Activated CD4-positive, alpha-beta T cell treated with anti-CD3 and anti-CD28 coated beads, Interleukin-2, Interleukin-6, amounts not matched to agents 100 ng/mL and 50 ng/mL, durations not matched to agents 16 hours and 8 hours (primary cell): ENCODE data around the gene SERINC4.
"Not testable (repeated sequence)": the region's sequence is repeated elsewhere in the genome, so short reads cannot be mapped to it uniquely, and the experiment has no call there.

Experiments used
- DNase-seq: peaks from one replicate; pipeline ENCODE4 v3.0.0-alpha.2; 2020

SERINC4 gene

DNA sequence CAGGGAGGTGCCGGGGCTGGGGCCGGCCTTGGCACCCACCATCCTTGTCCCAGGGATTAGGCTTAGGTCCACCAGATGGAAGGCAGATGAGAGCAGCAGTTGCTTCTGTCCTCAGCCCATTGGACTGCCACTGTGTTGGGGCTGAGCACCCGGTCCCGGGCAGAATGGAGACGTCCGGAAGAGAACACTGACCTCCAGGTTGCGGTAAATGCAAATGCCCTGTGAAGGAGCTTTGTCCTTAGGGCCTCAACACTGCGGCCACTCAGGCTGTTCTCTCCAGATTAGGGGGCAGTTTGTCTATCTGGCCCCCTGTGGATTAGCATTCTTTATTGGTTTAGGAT is at the start of gene SERINC4:
SERINC4 (minus strand) TSS at position 276 of the 341 bp plus-strand sequence; CDS start at position 42, 234 bp downstream.
- DNase-seq, result no peak

DNA sequence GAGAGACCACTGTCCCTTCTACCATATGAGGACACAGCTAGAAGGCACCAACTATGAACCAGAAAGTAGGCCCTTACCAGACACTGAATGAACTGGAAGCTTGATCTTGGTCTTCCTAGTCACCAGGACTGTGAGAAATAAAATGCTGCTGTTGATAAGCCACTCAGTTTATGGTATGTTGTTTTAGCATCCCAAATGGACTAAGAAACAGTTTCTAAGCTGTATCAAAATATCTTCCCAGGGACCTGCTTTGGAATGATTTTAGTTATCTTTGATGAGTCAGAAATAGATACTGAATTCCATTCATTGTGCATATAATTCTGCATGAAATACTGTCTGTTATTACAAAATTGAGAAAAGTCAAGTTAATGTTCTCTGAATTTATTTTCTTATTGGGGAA is 45.4 kb upstream of the SERINC4 start:
- DNase-seq, result no peak

DNA sequence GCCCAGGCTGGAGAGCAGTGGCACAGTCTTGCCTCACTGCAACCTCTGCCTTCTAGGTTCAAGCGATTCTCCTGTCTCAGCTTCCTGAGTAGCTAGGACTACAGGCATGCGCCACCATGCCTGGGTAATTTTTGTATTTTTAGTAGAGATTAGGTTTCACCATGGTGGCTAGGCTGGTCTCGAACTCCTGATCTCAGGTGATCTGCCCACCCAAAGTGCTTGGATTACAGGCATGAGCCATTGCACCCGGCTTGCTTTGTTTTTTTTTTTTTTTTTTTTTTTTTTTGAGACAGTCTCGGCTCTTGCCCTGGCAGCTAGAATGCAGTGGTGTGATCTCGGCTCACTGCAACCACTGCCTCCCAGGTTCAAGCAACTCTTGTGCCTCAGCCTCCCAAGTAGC is 32.5 kb upstream of the SERINC4 start:
- not testable (repeated sequence) for DNase-seq

DNA sequence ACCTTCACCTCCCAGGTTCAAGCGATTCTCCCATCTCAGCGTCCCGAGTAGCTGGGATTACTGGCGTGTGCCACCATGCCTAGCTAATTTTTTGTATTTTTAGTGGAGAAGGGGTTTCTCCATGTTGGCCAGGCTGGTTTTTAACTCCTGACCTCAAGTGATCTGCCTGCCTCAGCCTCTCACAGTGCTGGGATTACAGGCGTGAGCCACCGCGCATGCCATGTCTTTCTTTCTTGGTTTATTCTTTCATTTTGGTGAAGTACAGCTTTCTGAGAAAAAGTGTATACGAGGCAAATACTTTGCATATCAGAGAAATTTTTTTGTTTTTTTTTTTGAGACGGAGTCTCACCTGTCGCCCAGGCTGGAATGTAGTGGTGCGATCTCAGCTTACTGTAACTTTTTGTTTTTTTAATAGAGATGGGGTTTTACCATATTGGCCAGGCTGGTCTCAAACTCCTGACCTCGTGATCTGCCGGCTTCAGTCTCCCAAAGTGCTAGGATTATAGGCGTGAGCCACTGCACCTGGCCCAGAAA is 31.6 kb upstream of the SERINC4 start:
- DNase-seq, result not testable (repeated sequence)

DNA sequence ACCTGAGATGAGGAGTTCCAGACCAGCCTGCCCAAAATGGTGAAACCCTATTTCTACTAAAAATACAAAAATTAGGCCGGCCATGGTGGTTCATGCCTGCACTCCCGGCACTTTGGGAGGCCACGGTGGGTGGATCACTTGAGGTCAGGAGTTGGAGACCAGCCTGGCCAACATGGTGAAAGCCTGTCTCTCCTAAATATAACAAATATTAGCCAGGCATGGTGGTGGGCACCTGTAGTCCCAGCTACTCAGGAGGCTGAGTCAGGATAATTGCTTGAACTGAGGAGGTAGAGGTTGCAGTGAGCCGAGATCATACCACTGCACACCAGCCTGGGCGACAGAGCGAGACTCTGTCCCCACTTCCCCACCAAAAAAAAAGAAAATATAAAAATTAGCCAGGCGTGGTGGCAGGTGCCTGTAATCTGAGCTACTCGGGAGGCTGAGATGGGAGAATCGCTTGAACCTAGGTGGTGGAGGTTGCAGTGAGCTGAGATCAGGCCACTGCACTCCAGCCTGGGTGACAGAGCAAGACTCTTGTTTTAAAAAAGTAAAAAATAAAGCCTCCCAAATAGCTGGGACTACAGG is 30.8 kb upstream of the SERINC4 start:
- not testable (repeated sequence) for DNase-seq

DNA sequence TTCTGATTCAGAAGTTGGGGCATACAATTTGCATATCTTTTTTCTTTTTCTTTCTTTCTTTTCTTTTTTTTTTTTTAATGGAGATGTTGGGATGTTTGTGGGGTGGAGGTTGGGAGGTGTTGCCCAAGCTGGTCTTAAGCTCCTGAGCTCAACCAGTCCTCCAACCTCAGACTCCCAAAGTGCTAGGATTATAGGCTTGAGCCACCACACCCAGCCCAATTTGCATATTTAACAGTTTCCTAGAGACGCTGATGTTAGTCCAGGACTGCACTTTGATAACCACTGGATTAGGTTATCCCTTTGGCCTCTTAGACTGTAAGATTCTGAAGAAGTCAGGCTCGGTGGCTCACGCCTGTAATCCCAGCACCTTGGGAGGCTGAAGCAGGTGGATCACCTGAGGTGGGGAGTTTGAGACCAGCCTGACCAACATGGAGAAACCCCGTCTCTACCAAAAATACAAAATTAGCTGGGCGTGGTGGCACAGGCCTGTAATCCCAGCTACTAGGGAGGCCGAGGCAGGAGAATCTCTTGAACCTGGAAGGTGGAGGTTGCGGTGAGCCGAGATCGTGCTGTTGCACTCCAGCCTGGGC is 30.0 kb upstream of the SERINC4 start:
- DNase-seq, result not testable (repeated sequence)

DNA sequence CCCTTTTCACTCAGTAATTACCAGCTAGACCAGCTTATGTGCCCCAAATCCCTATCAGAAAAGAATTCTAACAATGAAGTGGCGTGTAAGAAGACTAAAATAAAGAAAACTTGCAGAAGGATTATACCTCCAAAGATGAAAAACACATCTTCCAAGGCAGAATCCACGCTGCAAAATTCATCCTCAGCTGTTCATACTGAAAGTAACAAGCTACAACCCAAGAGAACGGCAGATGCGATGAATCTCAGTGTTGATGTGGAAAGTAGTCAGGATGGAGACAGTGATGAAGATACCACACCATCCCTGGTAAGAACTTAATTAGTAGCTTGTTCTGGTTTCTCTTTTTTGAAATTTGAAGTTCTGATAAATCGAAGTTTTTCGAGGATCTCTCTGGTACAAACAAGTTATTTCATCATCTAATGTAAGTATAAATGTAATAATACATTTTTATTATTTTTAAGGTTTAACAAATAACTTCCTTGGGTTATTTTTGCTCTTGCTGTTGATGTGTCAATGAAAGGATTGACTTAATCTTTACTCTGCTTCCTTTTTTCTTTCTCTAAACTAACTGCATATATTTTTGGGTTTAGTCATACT is 28.1 kb upstream of the SERINC4 start:
- DNase-seq, result peak; percentile 68

DNA sequence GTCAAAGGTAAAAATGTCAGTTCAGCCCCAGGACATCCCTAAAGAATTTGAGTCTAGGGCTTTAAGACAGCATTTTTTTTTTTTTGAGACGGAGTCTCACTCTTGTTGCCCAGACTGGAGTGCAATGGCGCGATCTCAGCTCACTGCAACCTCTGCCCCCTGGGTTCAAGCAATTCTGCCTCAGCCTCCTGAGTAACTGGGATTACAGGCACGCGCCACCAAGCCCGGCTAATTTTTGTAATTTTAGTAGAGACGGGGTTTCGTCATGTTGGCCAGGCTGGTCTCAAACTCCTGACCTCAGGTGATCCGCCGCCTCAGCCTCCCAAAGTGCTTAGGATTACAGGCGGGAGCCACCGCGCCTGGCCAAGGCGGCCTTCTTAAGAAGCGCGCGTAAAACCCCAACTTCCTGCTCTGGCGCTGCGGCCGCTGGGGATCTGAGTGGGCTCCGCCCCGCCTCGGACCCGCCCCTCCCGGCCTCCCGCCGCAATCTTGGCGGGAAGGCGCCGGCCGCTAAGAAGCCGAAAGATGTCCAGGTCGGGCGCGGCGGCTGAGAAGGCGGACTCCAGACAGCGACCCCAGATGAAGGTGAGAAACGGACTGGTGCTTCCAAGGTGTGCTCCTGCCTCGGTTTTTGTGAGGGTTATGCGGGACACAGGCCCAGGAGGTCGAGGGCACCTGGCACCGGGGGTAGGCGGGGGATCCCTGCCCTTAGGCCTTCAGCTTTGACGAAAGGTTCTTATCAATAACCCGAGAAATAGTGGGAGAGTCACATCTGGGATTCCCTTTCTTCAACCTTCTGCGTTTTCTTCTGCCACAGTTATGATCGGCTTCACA is 26.7 kb upstream of the SERINC4 start, which contains the start of gene WDR76:
WDR76 (plus strand) TSS at position 495 of the 834 bp plus-strand sequence; CDS start at position 526, 31 bp downstream.
- DNase-seq, result peak; percentile 92

DNA sequence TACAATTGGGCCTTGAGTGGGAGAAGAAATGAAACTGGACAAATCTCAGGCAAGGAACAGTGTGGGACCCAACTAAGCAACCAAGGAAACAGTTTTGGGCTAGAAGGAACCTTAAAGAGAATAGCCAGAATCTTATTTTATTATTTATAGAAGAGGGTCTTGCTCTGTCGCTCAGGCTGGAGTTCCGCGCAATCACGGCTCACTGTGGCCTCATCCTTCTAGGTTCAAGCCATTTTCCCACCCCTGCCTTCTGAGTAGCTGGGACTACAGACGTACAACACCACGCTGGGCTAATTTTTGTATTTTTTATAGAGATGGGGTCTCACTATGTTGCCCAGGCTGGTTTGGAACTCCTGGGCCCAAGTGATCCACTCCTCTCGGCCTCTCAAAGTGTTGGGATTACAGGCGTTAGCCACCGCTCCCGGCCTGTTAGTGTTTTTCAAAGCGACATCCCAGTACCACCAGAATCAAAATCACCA is 26.0 kb upstream of the SERINC4 start:
- no peak for DNase-seq

DNA sequence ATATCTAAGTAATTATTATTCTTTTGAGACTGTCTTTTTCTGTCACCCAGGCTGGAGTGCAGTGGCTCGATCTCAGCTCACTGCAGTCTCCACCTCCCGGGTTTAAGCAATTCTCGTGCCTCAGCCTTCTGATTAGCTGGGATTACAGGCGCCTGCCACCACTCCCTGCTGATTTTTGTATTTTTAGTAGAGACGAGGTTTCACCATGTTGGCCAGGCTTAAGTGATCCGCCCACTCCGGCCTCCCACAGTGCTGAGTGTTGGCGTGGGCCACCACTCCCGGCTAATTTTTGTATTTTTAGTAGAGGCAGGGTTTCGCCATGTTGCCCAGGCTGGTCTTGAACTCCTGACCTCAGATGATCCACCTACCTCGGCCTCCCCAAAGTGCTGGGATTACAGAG is 25.3 kb upstream of the SERINC4 start:
- not testable (repeated sequence) for DNase-seq

DNA sequence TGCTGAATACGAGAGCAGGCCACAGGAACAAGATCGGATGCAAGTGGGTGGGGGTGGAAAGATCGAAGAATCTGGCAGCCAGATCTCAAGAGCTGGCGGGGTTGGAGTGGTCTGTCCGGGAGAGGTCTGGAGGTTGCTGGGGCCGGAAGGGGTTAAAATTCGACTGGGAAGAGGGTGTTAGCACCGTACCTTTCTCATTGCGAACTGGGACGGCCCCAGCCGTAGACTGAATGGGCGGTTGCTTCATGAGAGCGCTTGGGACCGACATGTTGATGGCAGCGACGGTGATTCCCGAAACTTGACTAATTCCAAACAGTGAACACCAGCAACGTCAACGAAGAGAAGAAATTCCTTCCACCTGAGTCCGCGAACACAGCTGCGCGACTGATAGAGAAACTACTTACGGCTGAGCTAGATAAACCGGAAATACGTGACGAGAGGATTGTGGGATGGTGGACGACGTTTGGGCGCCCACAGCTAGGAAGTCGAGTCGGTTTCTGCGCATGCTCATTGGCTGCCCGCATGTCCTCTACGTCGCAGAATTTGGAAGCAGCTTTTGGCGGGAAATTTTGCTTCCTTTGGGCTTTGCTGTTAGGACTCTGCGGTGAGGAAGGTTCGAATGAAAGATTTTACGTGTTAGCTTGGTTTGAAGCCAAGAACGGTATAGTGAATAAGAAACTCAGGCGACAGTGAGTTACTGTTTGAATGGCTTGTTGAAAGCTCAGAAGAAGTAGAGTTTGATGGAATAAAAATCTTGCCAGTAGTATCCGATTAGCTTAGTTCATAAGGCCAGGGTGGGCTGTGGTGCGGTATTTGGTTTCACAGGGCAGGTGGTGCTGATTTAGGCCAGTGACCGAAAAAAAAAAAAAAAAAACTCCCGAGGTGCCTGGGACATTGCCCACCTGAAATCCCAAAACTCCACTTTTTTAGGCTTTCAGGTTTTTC is 24.6 kb upstream of the SERINC4 start, which contains the start of gene MFAP1:
MFAP1 (minus strand) TSS at position 389 of the 945 bp plus-strand sequence; CDS start at position 268, 121 bp downstream.
- peak; percentile 96 for DNase-seq

DNA sequence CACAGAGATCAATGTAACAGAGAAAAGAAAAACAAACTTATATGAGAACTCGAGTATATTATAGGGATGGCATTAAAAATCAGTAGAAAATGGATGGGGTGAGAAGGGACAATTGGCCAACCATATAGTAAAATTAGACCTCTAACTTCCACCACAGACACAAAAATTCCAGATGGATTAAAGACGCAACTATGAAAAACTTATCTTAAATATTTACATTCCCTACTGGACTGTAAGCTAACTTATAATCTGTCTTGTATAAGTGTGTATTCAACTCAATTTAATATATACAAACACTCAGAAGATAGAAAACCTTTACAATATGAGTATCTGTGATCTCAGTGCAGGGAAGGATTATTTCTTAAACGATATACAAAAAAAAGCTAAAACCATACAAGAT is 21.5 kb upstream of the SERINC4 start:
- DNase-seq, result no peak

DNA sequence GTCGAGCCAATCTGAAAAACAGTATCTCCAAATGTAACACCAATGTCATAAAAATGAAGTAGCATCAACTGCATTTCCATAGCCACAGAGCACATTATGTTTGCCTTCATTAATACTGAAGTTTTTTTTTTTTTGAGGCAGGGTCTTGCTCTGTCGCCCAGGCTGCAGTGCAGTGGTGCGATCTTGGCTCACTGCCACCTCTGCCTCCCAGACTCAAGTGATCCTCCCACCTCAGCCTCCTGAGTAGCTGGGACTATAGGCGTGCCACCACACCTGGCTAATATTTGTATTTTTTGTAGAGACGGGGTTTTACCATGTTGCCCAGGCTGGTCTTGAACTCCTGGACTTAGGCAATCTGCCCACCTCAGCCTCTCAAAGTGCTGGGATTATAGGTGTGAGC is 15.0 kb upstream of the SERINC4 start:
- DNase-seq, result not testable (repeated sequence)

DNA sequence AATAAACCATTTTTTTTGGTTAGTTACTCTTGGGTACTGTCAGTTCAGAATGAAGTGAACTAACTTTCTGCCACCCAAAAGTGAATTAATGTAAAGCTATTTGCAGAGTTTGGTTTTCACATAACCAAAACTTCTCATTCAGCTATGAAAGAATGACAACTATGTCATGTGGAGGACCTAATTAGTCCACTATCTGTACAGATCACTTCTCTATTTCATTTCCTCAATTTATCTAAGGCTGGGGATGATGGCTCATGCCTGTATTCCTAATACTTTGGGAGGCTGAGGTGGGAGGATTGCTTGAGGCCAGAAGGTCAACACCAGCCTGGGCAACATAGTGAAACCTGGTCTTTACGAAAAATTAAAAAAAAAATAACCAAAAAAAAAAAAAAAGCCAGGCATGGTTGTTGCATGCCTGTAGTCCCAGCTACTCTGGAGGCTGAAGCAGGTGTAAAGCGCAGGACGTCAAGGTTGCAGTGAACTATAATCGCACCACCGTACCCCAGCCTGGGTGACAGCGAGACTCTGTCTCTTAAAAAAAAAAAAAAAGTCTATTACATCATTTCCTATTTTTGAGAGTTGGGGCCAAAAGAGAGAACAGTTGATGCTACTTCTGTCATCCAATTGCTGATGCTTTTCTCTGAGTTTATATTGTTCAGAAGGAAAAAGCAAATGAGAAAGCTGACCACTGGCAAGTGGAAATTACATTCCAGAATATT is 9.1 kb upstream of the SERINC4 start:
- no peak for DNase-seq

DNA sequence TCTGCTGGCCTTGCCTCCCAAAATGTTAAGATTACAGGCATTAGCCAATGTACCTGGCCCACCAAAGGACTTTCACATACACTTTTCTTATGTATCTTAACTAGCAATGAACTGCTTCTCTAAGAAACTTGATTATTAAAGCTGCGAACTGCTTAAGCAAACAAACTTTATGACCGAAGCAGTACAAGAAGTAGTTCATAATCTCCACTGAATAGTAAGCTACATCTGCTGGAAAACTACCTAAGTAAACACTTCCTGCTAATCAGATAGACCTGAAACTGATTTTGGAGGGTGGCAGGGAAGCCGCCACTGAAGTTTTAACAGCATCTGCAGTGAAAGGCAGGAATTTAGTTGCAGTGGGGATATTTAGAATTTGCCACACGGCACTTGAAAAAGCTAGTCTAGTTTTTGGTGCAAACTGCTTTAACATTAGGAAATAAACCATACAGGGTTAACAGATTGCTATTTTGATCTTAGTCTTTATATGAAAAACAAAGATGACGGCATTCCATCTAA is 8.5 kb upstream of the SERINC4 start:
- no peak for DNase-seq

DNA sequence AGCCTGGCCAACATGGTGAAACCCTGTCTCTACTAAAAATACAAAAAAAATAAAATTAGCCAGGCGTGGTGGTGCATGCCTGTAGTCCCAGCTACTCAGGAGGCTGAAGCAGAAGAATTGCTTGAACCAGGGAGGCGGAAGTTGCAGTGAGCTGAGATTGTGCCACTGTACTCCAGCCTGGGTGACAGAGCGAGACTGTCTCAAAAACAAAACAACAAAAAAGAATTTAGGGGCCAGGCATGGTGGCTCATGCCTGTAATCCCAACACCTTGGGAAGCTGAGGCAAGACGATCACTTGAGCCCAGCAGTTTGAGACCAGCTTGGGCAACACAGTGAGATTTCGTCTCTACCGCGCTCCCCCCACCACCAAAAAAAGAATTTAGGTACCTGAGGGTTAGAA is 2.7 kb upstream of the SERINC4 start:
- DNase-seq, result not testable (repeated sequence)

DNA sequence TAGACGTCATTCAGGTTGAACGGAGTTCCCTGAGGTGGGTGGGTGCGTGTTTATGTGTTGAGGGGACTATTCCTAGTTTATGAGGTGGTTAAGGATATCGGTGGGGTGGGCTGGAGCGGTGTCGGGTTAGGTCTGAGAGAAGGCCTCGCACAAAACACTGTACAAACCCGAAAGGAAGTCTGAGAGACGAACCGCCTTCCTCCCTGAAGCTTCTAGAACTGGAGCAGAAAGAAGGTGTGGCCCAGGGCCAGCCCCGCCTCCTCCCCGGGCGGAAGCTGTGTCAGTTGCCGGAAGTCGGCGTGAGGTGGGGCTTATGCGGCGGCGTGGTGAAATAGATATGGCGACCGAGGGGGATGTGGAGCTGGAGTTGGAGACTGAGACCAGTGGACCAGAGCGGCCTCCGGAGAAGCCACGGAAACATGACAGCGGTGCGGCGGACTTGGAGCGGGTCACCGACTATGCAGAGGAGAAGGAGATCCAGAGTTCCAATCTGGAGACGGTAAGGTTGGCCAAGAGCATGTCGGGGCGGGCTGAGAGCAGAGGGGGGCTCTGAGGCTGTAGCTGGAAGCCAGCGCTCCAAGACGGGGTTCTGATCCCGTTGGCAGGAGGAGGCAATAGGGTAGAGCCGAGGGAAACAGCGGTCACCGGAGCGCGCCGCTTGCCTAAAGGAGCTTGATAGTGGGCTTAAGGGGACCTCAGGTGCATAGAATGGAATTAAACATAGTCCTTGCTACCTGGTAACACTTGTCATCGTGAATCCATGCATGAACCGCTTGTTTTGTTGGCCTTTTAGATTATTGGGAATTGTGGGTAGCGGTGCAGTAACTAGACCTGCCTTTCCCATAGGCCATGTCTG is 494 bp upstream of the SERINC4 start, which contains the start of gene HYPK:
HYPK (plus strand) TSS at position 314 of the 856 bp plus-strand sequence; CDS start at position 338, 24 bp downstream.
- peak; percentile 94 for DNase-seq

DNA sequence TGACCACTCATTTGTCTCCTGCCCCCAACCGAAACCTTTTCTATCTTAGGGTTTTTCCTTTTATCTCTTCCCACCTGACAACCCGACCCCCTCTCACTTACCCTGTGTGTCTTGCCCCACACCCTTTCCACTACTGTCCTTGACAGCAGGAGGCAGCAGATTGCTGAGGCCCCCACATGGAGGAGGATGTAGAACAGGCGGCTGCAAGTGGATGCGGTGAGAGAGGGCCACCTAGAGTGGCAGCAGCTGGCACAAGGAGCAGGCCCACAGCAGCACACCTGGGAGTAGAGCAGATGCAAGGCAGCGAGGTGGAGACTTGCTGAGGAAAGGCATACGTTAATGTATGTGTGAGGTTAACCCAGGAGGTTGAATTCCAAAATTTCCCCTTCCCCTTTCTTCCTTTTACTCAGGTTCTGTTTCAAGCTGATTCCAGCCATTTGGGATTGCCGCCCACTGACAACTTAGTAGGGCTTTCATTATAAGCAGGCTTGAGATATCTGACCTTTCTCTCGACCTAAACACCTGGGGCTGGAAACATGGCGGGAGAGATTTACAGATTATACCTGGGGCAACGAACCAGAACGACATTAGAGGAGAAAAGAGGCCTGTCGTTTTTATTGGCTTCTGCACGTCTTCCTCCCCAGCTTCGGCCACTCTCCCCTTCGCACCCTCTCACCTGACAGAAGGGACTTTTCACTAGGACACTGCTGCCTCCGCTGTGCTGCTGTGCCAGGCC is 643 bp downstream of the SERINC4 start:
- no peak for DNase-seq

DNA sequence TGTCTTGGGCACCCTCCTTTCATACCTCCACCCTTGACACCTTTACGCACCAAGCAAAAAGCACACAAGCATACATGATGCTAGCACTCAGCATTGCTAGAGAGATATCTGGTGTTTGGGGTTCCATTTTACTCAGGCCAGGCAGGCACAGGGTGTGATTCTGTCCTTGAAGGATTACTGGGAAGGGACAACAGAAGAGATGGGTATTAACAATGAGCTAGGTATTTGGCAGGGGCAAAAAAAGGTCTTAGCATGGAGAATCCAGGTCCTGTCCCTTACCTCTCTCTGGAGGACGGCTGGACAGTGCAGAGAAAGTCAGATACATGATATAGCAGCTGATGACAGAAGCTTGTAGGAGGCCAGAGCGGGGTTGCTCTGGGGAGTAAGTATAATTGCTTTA is 3.5 kb downstream of the SERINC4 start:
- DNase-seq, result no peak
